HG03159 (cell line): Measurements from ENCODE around the gene PACSIN1.

ENCODE experiments used
- ATAC-seq: cut with Tn5 transposase; IDR thresholded peaks from one replicate; pipeline ENCODE4 v1.9.1; 2021; ENCODE audit warnings: mild to moderate bottlenecking, moderate library complexity; ENCODE audit not compliant: unreplicated experiment

PACSIN1 gene

GRCh38 chr6:34526992-34527728, 61.3 kb downstream of the PACSIN1 start:
- ATAC-seq: peak; percentile 82

GRCh38 chr6:34527751-34528670, 62.1 kb downstream of the PACSIN1 start:
- ATAC-seq: no peak

- ATAC-seq: no peak
These were observed 63.3 kb downstream of the PACSIN1 start for GRCh38 chr6:34528996-34529664.

- no peak for ATAC-seq
These were observed 63.9 kb downstream of the PACSIN1 start for GRCh38 chr6:34529665-34530327.

- ATAC-seq: no peak
These were observed 65.0 kb downstream of the PACSIN1 start for GRCh38 chr6:34530753-34531365.

- ATAC-seq: peak; percentile 43
These were observed 65.8 kb downstream of the PACSIN1 start for GRCh38 chr6:34531580-34532201.

- ATAC-seq: no peak
These were observed 66.4 kb downstream of the PACSIN1 start for GRCh38 chr6:34532230-34532629.

- ATAC-seq: no peak
These were observed 68.3 kb downstream of the PACSIN1 start for GRCh38 chr6:34534146-34534545.

GRCh38 chr6:34534656-34535055, 68.8 kb downstream of the PACSIN1 start:
- no peak for ATAC-seq

- ATAC-seq: no peak
These were observed 69.3 kb downstream of the PACSIN1 start for GRCh38 chr6:34535199-34535598.

- ATAC-seq: no peak
These were observed 69.8 kb downstream of the PACSIN1 start for GRCh38 chr6:34535646-34536045.

- ATAC-seq: no peak
These were observed 70.5 kb downstream of the PACSIN1 start for GRCh38 chr6:34536251-34536958.

GRCh38 chr6:34536959-34537848, 71.3 kb downstream of the PACSIN1 start:
- ATAC-seq: no peak

- ATAC-seq: no peak
These were observed 72.2 kb downstream of the PACSIN1 start for GRCh38 chr6:34537922-34538550.

GRCh38 chr6:34538581-34538980, 72.7 kb downstream of the PACSIN1 start:
- no peak for ATAC-seq

- ATAC-seq: no peak
These were observed 73.3 kb downstream of the PACSIN1 start for GRCh38 chr6:34539181-34539580.

GRCh38 chr6:34540222-34540621, 74.3 kb downstream of the PACSIN1 start:
- no peak for ATAC-seq

GRCh38 chr6:34540841-34541240, 75.0 kb downstream of the PACSIN1 start:
- no peak for ATAC-seq
